HepG2 (cell line): Measurements from ENCODE around the gene CRIP1. TPM values are rescaled to one million over a fixed set of nuclear protein-coding genes. Genes with fewer than 3 reads are reported as not detected.

ENCODE experiments used
- AKAP8 ChIP-seq: sonication (generic); formaldehyde crosslinking; IDR thresholded peaks from 2 replicates; pipeline ENCODE4 v1.5.1; 2020; ENCODE audit warnings: mild to moderate bottlenecking, missing genetic modification reagents
- CCAR2 ChIP-seq: fragments of 200-400 bp; formaldehyde crosslinking; optimal IDR thresholded peaks from 2 replicates; pipeline ENCODE3; 2018; ENCODE audit warnings: low read depth, mild to moderate bottlenecking, low read length, moderate library complexity
- CHD2 ChIP-seq: IDR thresholded peaks from 2 replicates; pipeline ENCODE4 v1.6.1; 2011; ENCODE audit warnings: low read depth, low read length, improper control_type of control experiment
- CHD4 ChIP-seq: fragments of 200-600 bp; sonication (generic); IDR thresholded peaks from 2 replicates; pipeline ENCODE4 v1.7.0; 2017; ENCODE audit warnings: mild to moderate bottlenecking, low read length, borderline replicate concordance
- FUBP1 ChIP-seq: sonication (generic); formaldehyde crosslinking; IDR thresholded peaks from 2 replicates; pipeline ENCODE4 v1.5.1; 2020; ENCODE audit warnings: missing genetic modification reagents, mild to moderate bottlenecking, borderline replicate concordance
- IKZF1 ChIP-seq: fragments of 450-650 bp; IDR thresholded peaks from 2 replicates; pipeline ENCODE4 v1.7.1; 2016
- KMT2B ChIP-seq: IDR thresholded peaks from 2 replicates; pipeline ENCODE4 v1.6.1; 2016; ENCODE audit warnings: missing genetic modification reagents, missing compliant biosample characterization
- RBAK ChIP-seq: sonication (generic); formaldehyde crosslinking; IDR thresholded peaks from 2 replicates; pipeline ENCODE4 v1.5.1; 2020; ENCODE audit warnings: mild to moderate bottlenecking, missing genetic modification reagents
- SIN3B ChIP-seq: fragments of 150-350 bp; IDR thresholded peaks from 2 replicates; pipeline ENCODE4 v1.6.1; 2014; ENCODE audit warnings: low read length
- THAP9 ChIP-seq: sonication (generic); formaldehyde crosslinking; IDR thresholded peaks from 2 replicates; pipeline ENCODE4; 2020; ENCODE audit warnings: missing genetic modification reagents, mild to moderate bottlenecking, borderline replicate concordance
- YEATS2 ChIP-seq: sonication (generic); formaldehyde crosslinking; IDR thresholded peaks from 2 replicates; pipeline ENCODE4 v1.4.0; 2020; ENCODE audit warnings: missing genetic modification reagents, borderline replicate concordance
- YY1 ChIP-seq: IDR thresholded peaks from 2 replicates; pipeline ENCODE4 v1.6.1; 2011; ENCODE audit warnings: low read length, low read depth, moderate library complexity, mild to moderate bottlenecking; ENCODE audit not compliant: insufficient read depth, insufficient replicate concordance
- ZBED4 ChIP-seq: sonication (generic); formaldehyde crosslinking; IDR thresholded peaks from 2 replicates; pipeline ENCODE4 v1.4.0; 2020; ENCODE audit warnings: missing genetic modification reagents, borderline replicate concordance
- ZNF12 ChIP-seq: sonication (generic); formaldehyde crosslinking; IDR thresholded peaks from 2 replicates; pipeline ENCODE4 v1.5.0; 2020; ENCODE audit warnings: missing genetic modification reagents
- ZNF333 ChIP-seq: sonication (generic); formaldehyde crosslinking; IDR thresholded peaks from 2 replicates; pipeline ENCODE4 v1.4.0; 2020; ENCODE audit warnings: mild to moderate bottlenecking, missing genetic modification reagents, borderline replicate concordance
- ZNF510 ChIP-seq: sonication (generic); formaldehyde crosslinking; IDR thresholded peaks from 2 replicates; pipeline ENCODE4 v1.4.0; 2020; ENCODE audit warnings: low read depth, mild to moderate bottlenecking, missing genetic modification reagents
- ZNF543 ChIP-seq: sonication (generic); formaldehyde crosslinking; IDR thresholded peaks from 2 replicates; pipeline ENCODE4 v1.4.0; 2020; ENCODE audit warnings: mild to moderate bottlenecking, missing genetic modification reagents
- ZNF570 ChIP-seq: sonication (generic); formaldehyde crosslinking; IDR thresholded peaks from 2 replicates; pipeline ENCODE4 v1.4.0; 2020; ENCODE audit warnings: mild to moderate bottlenecking, missing genetic modification reagents, borderline replicate concordance
- ZNF7 ChIP-seq: IDR thresholded peaks from 2 replicates; pipeline ENCODE4 v1.6.1; 2016; ENCODE audit warnings: missing biosample characterization, missing genetic modification reagents
- ZNF776 ChIP-seq: sonication (generic); formaldehyde crosslinking; IDR thresholded peaks from 2 replicates; pipeline ENCODE4 v1.4.0; 2020; ENCODE audit warnings: mild to moderate bottlenecking, missing genetic modification reagents
- ZNF790 ChIP-seq: sonication (generic); formaldehyde crosslinking; IDR thresholded peaks from 2 replicates; pipeline ENCODE4 v1.8.0; 2022; ENCODE audit warnings: missing genetic modification reagents, mild to moderate bottlenecking, borderline replicate concordance
- ZNF792 ChIP-seq: IDR thresholded peaks from 2 replicates; pipeline ENCODE4 v1.6.1; 2016
- polyA plus RNA-seq, 8 experiments: library from polyadenylated mRNA; depleted of rRNA in 3 of 8; stranded (reverse) in 7 of 8; unstranded in 1 of 8; fragments of >200 nt; fragmentation: Illumina TruSeq in 4 of 8; extraction: Trizol in 4 of 8; gene quantifications; 2 replicates each; pipeline versions ENCODE4 v1.2.1 to v1.2.3, GENCODE V29; 2011 to 2016; ENCODE audit warnings: low read depth in 4 of 8, missing spikeins in 1 of 8, mixed read lengths in 1 of 8; ENCODE audit not compliant: insufficient read depth in 1 of 8
- total RNA-seq, 5 experiments: library from RNA; depleted of rRNA; stranded (reverse); fragments of >200 nt; fragmentation: Illumina TruSeq; extraction: Trizol; gene quantifications; 2 replicates each; pipeline ENCODE4 v1.2.3, GENCODE V29; 2016; ENCODE audit warnings: low read depth in 1 of 5

CRIP1 gene
- total and polyA plus RNA-seq, 2 of the 13 experiments (the other 11 are each of a cell fraction or from before 2014, with no cell fraction given) = 53.9 to 59.5 TPM

GRCh38 chr14:105495990-105496830, 9.5 kb downstream of the CRIP1 start (continued):
- no peak for TF ChIP-seq CCAR2
- TF ChIP-seq ZNF776 (CRISPR knock-in tag) = no peak
- no peak for TF ChIP-seq SIN3B
- no peak; the same call in 1 of the 2 replicates for TF ChIP-seq ZBED4 (CRISPR knock-in tag)
- no peak for TF ChIP-seq ZNF570
- no peak for TF ChIP-seq ZNF7
- TF ChIP-seq FUBP1 (CRISPR knock-in tag) = no peak
- TF ChIP-seq YEATS2 (CRISPR knock-in tag) = no peak
- TF ChIP-seq ZNF792 (CRISPR knock-in tag) = no peak; the same call in 1 of the 2 replicates
- TF ChIP-seq AKAP8 (CRISPR knock-in tag) = peak; percentile 81
- no peak for TF ChIP-seq KMT2B (CRISPR knock-in tag)
- peak; percentile 74; the same call in 1 of the 2 replicates for TF ChIP-seq ZNF790 (CRISPR knock-in tag)
- TF ChIP-seq THAP9 (CRISPR knock-in tag) = peak; percentile 61; the same call in 1 of the 2 replicates
- TF ChIP-seq ZNF333 = no peak
- TF ChIP-seq YY1 = peak; percentile 60
- TF ChIP-seq RBAK = no peak
- no peak for TF ChIP-seq CHD4
- no peak for TF ChIP-seq ZNF510 (CRISPR knock-in tag)
- no peak for TF ChIP-seq ZNF12 (CRISPR knock-in tag)
- no peak for TF ChIP-seq IKZF1
- TF ChIP-seq CHD2 = no peak
- TF ChIP-seq ZNF543 (CRISPR knock-in tag) = peak; percentile 48; the same call in 1 of the 2 replicates
